Kasumi-1 (cell line): ENCODE measurements around the gene WDFY4.

Experiments
- DNase-seq, 2 experiments: peaks; one replicate each; lab custom pipeline; 2025; lab: John Stamatoyannopoulos, UW

Gene WDFY4

GRCh38 chr10:48880016-48880705, 195.5 kb downstream of the WDFY4 start:
- DNase-seq = no peak

DNA sequence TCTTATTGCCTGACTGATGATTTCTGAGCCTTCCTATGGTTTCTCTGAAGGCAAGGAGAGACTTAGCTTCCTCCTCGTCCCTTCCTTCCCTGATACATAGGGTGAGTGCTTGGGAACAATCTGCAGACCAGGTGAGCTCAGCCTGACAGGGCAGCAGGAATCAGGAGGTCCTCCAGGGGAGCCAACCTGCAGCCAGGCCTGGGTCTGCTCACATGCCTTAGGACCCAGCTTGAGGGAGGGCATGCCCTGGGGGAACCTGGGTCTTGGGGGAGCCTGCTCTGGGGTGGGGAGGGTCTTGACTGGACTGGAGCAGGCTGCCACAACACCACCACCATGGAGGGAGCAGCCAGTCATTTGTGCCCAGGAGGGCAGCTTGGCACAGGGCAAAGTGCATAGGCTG, 197.3 kb downstream of the WDFY4 start:
- DNase-seq = no peak

- DNase-seq = no peak
Observed at GRCh38 chr10:48882881-48883280, 198.2 kb downstream of the WDFY4 start.

GRCh38 chr10:48883701-48884100, 199.0 kb downstream of the WDFY4 start:
- no peak for DNase-seq

DNA sequence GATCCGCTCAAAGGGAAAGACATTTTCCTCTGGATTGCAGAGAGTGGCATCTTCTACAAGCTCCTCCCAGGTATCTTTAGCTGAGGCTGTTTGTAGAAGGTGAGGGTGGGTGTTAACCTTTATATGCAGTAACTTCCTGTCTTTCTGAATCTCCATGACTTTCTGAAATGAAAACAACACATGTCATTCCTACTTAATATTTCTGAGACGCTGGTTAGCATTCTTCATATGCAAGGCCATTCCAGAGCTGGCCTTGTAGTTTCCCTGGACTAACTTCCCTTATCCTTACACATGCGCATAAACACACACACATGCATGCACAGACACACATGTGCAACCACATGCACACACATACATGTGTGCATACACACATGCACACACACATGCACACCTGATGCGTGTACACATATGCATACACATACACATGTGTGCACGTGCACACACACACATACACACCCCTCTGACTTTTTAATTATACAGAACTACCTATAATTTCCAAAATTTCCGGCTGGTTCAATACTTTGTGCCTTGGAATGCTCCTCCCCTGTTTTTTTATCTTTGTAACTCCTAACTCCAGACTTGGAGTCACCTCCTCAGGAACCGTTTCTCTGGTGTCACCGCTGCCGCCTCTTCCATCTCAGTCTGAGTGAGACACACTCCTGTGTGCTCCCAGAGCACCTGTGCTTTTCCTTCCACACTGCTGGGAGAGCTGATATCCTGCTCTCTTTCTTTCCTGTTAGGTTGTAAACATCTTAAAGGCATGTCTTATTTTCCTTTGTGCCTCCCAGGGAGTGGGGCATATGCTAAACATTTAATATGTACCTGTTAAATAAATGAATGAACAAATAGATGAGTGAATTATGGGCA, 199.7 kb downstream of the WDFY4 start:
- no peak for DNase-seq

DNA sequence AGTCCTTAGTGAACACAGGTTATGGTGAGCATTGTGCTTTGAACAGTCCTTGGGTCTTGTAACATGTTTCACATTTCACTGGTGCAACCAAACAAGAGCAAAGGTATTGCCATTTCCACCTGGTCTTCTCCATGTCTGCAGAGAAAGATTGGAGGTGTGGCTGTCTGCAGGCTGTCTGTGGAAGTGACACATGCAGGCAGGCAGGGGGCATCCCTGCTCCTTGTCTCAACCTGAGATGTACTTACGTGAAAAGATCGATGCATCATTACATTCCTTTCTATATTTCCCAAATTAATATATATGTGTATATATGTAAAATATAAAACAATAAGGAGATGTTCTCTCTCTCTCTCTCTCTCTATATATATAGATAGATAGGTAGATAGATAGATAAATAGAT, 200.7 kb downstream of the WDFY4 start:
- DNase-seq = peak; percentile 57 to 69

- no peak for DNase-seq
Observed at GRCh38 chr10:48887982-48888381, 203.3 kb downstream of the WDFY4 start.

GRCh38 chr10:48890888-48891850, 206.5 kb downstream of the WDFY4 start:
- no peak for DNase-seq

DNA sequence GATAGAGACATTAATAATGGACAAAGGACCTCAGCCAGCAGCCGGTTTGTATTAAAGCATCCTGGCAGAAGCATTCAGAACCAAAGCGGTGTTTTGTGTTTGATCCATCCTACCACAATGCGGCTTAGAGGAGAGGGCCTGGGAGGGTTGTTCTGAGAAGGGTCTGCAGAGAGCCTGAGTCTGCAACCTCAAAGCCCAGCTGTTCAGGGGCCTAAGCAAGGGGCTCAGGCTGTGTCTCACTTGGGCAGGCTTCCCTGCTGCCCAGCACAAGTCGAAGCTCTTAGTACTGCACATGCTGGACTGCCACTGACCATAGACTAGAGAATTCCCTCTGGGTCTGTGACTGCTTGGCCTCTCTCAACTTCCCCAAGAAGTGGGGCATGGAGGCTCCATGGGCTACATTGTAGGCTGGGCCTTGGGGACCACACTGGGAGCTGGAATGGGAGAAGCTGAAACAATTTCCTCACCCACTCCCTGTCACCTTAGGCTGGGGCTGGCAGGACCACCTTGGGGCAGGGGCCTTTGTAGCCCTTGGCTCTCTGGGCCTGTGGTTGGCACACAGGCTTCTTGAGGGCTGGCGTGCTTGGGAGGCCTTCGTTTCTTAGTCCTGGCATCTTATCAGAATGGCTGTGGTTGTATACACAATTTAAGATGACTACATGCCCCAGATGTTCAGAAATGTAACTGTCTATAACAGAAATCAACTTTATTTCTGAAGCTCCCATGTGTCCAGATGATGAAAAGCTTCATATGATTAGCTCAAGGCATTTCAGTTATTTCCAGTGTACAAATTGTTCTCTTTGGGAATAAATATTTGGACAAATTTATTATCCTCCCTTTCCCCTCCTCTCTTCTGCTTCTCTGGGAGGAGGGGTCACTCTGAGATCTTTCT, 210.5 kb downstream of the WDFY4 start:
- no peak for DNase-seq

GRCh38 chr10:48895803-48896195, 211.1 kb downstream of the WDFY4 start:
- DNase-seq = no peak

- DNase-seq = no peak
Observed at GRCh38 chr10:48896756-48897440, 212.2 kb downstream of the WDFY4 start.

DNA sequence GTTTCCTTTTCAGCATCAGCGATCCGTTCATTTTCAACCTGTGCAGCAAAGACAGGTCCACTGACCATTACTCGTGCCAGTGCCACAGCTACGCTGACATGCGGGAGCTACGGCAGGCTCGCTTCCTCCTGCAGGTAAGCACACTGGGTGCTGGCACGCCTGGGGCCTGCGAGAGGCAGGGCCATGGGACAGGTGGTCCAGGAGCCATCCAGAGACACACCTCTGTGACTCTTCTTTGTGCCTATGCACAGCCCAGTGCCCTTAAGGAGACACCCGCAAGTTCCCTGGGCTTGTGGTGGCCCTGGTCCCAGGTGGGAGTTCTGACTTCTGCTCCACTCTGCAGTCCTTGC, 212.7 kb downstream of the WDFY4 start:
- no peak for DNase-seq

DNA sequence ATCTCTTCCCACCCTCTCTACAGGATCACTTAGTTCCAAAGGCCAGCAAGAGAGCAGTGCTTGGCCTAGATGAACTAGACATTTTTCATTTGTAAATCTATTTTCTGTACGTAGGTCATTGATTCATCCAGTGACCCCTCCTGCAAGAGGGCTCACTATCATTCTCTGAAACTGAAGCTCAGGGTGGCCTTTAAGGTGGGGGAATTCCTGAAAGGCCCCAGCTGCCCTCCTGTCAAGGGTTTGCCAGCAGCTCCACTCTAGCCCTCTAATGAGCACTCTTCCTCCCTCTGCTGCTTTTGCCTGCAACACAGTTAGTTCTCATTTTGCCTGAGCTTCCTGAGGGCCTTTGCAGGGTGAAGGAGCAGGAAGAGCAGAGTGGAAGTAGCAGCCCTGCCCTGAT, 213.8 kb downstream of the WDFY4 start:
- DNase-seq = peak; percentile 6 to 19

DNA sequence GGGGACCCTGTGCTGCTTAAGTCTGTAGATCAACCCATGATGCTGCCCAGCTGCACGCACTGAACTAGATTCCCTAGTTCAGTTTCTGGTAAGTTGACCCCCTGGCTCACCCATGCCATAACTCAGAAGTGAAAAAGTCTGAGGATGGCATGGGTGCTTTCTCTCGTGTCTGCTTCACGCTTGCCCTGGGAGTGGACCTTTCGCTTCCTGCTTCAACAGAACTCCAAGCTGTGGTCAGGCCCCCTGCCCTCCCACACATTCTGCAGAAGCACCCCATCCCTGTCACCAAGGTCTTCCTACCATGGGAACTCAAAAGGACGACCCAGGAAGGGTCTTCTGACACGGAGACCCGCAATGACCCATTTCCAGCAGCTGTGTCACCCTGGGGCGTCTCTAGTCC, 215.1 kb downstream of the WDFY4 start:
- DNase-seq = no peak

GRCh38 chr10:48900371-48900801, 215.7 kb downstream of the WDFY4 start:
- DNase-seq = peak; percentile 3 to 18

DNA sequence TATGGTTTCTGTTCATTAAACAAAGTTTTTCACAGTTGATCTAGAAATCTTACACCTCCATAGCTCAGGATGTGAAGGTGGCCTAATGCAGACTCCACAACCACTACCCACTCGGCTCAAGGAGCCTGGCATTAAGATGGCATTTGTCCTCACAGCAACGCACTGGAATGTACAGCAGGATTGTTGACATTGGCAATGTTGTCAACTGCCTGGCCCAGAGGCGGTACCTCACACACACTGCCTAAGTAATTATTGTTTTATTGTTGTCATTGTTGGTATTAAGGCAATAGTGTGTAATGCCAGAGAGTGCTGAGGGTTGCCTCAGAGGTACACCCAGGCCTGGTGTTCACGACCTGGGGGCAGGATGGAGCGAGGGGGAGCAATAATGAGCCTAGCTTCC, 216.6 kb downstream of the WDFY4 start:
- DNase-seq = no peak

DNA sequence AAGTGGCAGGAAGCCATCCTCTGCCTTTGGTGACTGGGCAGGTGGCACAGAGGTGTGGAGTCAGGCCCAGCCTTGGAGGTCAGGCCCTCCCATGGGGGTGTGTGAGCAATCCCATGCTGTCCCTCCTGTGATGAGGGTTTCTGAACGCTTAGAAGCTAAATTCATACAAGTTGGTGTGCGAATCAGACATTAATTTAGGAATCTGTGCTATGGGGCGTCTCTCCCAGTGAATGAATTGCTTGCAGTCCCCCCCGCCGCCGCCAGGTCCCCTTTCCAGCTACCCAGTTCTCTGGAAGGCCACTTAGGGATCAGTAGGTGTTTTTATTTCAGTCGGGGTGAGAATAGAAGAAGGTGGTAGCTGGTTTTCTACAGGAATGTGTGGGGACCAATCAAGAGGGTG, 217.4 kb downstream of the WDFY4 start:
- DNase-seq = no peak

- no peak for DNase-seq
Observed at GRCh38 chr10:48903151-48903550, 218.5 kb downstream of the WDFY4 start.

- DNase-seq = no peak
Observed at GRCh38 chr10:48904861-48905260, 220.2 kb downstream of the WDFY4 start.

DNA sequence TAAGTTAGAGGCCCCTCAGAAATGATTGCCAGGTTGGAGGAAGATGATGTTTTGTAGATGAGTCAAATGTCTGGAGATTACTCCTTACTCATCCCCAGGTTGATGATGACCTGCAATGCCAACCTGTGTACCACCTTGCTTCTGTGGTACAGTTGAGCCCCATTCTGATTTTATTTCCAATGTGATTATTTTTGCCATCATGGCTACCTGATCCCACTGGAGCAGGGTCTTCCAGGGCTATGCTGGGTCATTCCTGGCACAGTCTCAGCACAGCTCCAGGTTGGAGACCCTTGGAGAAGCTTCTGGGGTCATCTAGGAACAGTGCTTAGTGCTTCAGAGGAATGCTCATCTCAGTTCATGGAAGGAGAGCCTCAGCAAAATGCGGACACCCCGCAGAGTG, 220.6 kb downstream of the WDFY4 start:
- no peak for DNase-seq

DNA sequence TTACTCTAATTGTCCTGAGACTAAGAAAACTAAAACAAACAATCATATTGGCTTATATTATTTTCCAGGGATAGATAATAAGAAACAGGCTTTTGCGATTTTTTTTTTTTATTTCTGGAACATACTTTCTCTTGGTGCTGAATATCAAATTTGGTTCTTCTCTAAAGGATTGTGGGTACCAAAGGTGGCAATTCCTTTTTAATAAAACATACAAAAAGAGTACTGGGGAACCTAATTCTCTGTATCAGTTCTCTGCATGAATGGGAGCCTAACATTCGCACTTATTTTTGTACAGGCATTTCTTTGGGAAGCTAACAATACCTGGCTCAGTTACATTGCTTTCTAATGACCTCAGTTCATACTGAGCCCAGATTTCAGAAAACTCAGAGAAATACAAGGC, 222.2 kb downstream of the WDFY4 start:
- no peak for DNase-seq
